Tibial nerve (tissue), 4 donors: ENCODE measurements around the gene NUTM2F. TPM values are rescaled to one million over a fixed set of nuclear protein-coding genes. Genes with fewer than 3 reads are reported as not detected.
"Not testable (repeated sequence)": the region's sequence is repeated elsewhere in the genome, so short reads cannot be mapped to it uniquely, and the experiment has no call there.

ENCODE experiments used
- DNase-seq, 2 donors: peaks; one replicate each; pipeline ENCODE4 v3.0.0-alpha.2; 2019; ENCODE audit warnings: low spot score in 2 of 2
- H3K27ac ChIP-seq, 4 donors: fragments of 200-600 bp; sonication (generic) in 3 of 4; one replicate each; pipeline ENCODE4 v1.5.1; 2017 to 2019; ENCODE audit warnings: mild to moderate bottlenecking in 1 of 4
- H3K27me3 ChIP-seq, 2 donors: fragments of 200-600 bp; sonication (generic) in 1 of 2; one replicate each; pipeline versions ENCODE4 v1.5.1 to v1.6.0; 2017 to 2019
- H3K36me3 ChIP-seq, 3 donors: fragments of 200-600 bp; sonication (generic); one replicate each; pipeline ENCODE4 v1.5.1; 2018 to 2019
- H3K4me1 ChIP-seq, 4 donors: fragments of 200-600 bp; sonication (generic) in 3 of 4; one replicate each; pipeline ENCODE4 v1.5.1; 2017 to 2019
- H3K4me3 ChIP-seq, 4 donors: fragments of 200-600 bp; sonication (generic) in 3 of 4; one replicate each; pipeline ENCODE4 v1.5.1; 2017 to 2019; ENCODE audit warnings: mild to moderate bottlenecking in 1 of 4, moderate library complexity in 1 of 4
- H3K9me3 ChIP-seq, 4 donors: fragments of 200-600 bp; sonication (generic) in 3 of 4; one replicate each; pipeline ENCODE4 v1.5.1; 2017 to 2019
- EP300 ChIP-seq, 2 donors: sonication (generic); formaldehyde crosslinking; IDR thresholded peaks; one replicate each; pipeline ENCODE4 v1.6.1; 2017; ENCODE audit warnings: antibody characterized with exemption in 2 of 2, mild to moderate bottlenecking in 1 of 2
- POLR2A ChIP-seq, 2 donors: fragments of 450-650 bp; IDR thresholded peaks; one replicate each; pipeline ENCODE4 v1.6.1; 2017; ENCODE audit warnings: antibody characterized with exemption in 2 of 2, mild to moderate bottlenecking in 2 of 2, moderate library complexity in 2 of 2
- WGBS, 2 donors: methylation state at CpG; one replicate each; pipeline ENCODE4 v1.1.5; 2018; 5-methylcytosine and 5-hydroxymethylcytosine counted together
- total RNA-seq, 4 donors: library from RNA; depleted of rRNA; stranded (reverse); fragments of >200 nt; gene quantifications; one replicate each; pipeline ENCODE4 v1.1.0, GENCODE V29; 2016

The NUTM2F gene
- under 1 TPM in 1 of 4 donors, not detected in 3; 0.21 TPM for total RNA-seq

- H3K4me3 ChIP-seq, H3K27ac ChIP-seq, H3K36me3 ChIP-seq, H3K27me3 ChIP-seq, H3K4me1 ChIP-seq, H3K9me3 ChIP-seq, DNase-seq: not testable (repeated sequence)
- 72 to 94% methylated on average over 2 of the region's 5 CpGs for WGBS, 2 donors
Observed at GRCh38 chr9:94328544-94328943, at the start of gene NUTM2F. Gene NUTM2F (minus strand): TSS chr9:94328644. CDS start chr9:94328623, 21 bp downstream.

- H3K9me3 ChIP-seq, DNase-seq, H3K4me1 ChIP-seq, H3K27me3 ChIP-seq, H3K36me3 ChIP-seq: not testable (repeated sequence)
- Histone ChIP-seq H3K4me3 (peak overlapping the region; percentile 28 to 64 (median 44)), H3K27ac (peak overlapping the region in 3 of 4 donors; percentile 66 to 73 (median 68))
- 0 to 2% methylated on average over 7 to 17 of the region's 19 CpGs for WGBS, 2 donors
Observed at GRCh38 chr9:94375197-94375596, 46.8 kb upstream of the NUTM2F start.

GRCh38 chr9:94374176-94375056 is 46.0 kb upstream of the NUTM2F start:
- Histone ChIP-seq H3K27ac (peak overlapping the region in 3 of 4 donors; percentile 68 to 84 (median 73)), H3K4me3 (peak overlapping the region; percentile 28 to 64 (median 49))
- H3K9me3 ChIP-seq, H3K4me1 ChIP-seq, H3K27me3 ChIP-seq, H3K36me3 ChIP-seq: not testable (repeated sequence)
- DNase-seq = peak; percentile 78 to 82
- peak; percentile 15 to 64 for TF ChIP-seq EP300 (IDR thresholded peaks at IDR 0.05)
- TF ChIP-seq POLR2A (IDR thresholded peaks at IDR 0.05) = peak in 1 of 2 donors; percentile 69
- 0 to 1% methylated on average over 34 to 54 of the region's 106 CpGs for WGBS, 2 donors

- Histone ChIP-seq H3K4me3 (peak overlapping the region; percentile 28 to 64 (median 49)), H3K27ac (peak overlapping the region in 3 of 4 donors; percentile 59 to 84 (median 73))
- H3K9me3 ChIP-seq, H3K36me3 ChIP-seq, H3K27me3 ChIP-seq, H3K4me1 ChIP-seq, DNase-seq: not testable (repeated sequence)
- WGBS, 2 donors = 41 to 44% methylated on average over 7 of the region's 11 CpGs
Observed at GRCh38 chr9:94373779-94374175, 45.3 kb upstream of the NUTM2F start.

GRCh38 chr9:94370266-94370665 is 41.8 kb upstream of the NUTM2F start:
- H3K36me3 ChIP-seq, H3K27ac ChIP-seq, H3K9me3 ChIP-seq, H3K4me3 ChIP-seq, H3K27me3 ChIP-seq, H3K4me1 ChIP-seq, DNase-seq: not testable (repeated sequence)
- 78 to 84% methylated on average over 3 of the region's 3 CpGs for WGBS, 2 donors

- not testable (repeated sequence) for H3K4me1 ChIP-seq, H3K36me3 ChIP-seq, DNase-seq, H3K4me3 ChIP-seq, H3K27ac ChIP-seq, H3K27me3 ChIP-seq, H3K9me3 ChIP-seq
- 45% methylated on average over 1 of the region's 2 CpGs; no CpG with 5 or more reads in 1 of the 2 donors for WGBS, 2 donors
Observed at GRCh38 chr9:94364093-94364614, 35.7 kb upstream of the NUTM2F start.

GRCh38 chr9:94357158-94357557 is 28.7 kb upstream of the NUTM2F start:
- WGBS, 2 donors = no CpG with 5 or more reads among the region's 1 CpG
- not testable (repeated sequence) for H3K4me3 ChIP-seq, H3K27me3 ChIP-seq, DNase-seq, H3K9me3 ChIP-seq, H3K27ac ChIP-seq, H3K4me1 ChIP-seq, H3K36me3 ChIP-seq

- not testable (repeated sequence) for H3K4me3 ChIP-seq, H3K4me1 ChIP-seq, DNase-seq, H3K27me3 ChIP-seq, H3K36me3 ChIP-seq, H3K27ac ChIP-seq, H3K9me3 ChIP-seq
- 60 to 100% methylated on average over 1 of the region's 4 CpGs for WGBS, 2 donors
Observed at GRCh38 chr9:94351901-94352723, 23.7 kb upstream of the NUTM2F start.

GRCh38 chr9:94348754-94349153 is 20.3 kb upstream of the NUTM2F start:
- not testable (repeated sequence) for DNase-seq, H3K4me1 ChIP-seq, H3K36me3 ChIP-seq, H3K27me3 ChIP-seq, H3K4me3 ChIP-seq, H3K27ac ChIP-seq, H3K9me3 ChIP-seq
- no CpG with 5 or more reads among the region's 3 CpGs for WGBS, 2 donors

- H3K9me3 ChIP-seq, H3K4me1 ChIP-seq, H3K27ac ChIP-seq, DNase-seq, H3K4me3 ChIP-seq, H3K27me3 ChIP-seq, H3K36me3 ChIP-seq: not testable (repeated sequence)
- WGBS, 2 donors = 92 to 93% methylated on average over 13 to 16 of the region's 16 CpGs
Observed at GRCh38 chr9:94347451-94347850, 19.0 kb upstream of the NUTM2F start.

- WGBS, 2 donors = 81% methylated on average over 2 of the region's 2 CpGs; no CpG with 5 or more reads in 1 of the 2 donors
- not testable (repeated sequence) for H3K27me3 ChIP-seq, H3K4me1 ChIP-seq
Observed at GRCh38 chr9:94341703-94342102, 13.3 kb upstream of the NUTM2F start.

GRCh38 chr9:94340750-94341149 is 12.3 kb upstream of the NUTM2F start:
- DNase-seq, H3K9me3 ChIP-seq, H3K4me1 ChIP-seq, H3K27me3 ChIP-seq, H3K36me3 ChIP-seq, H3K4me3 ChIP-seq, H3K27ac ChIP-seq: not testable (repeated sequence)
- 95 to 97% methylated on average over 5 of the region's 6 CpGs for WGBS, 2 donors

More at GRCh38 chr9:94341703-94342102, 13.3 kb upstream of the NUTM2F start:
- DNase-seq, H3K4me3 ChIP-seq, H3K36me3 ChIP-seq, H3K27ac ChIP-seq, H3K9me3 ChIP-seq: not testable (repeated sequence)

- H3K4me1 ChIP-seq, DNase-seq, H3K27me3 ChIP-seq, H3K4me3 ChIP-seq, H3K27ac ChIP-seq, H3K36me3 ChIP-seq, H3K9me3 ChIP-seq: not testable (repeated sequence)
- 92 to 99% methylated on average over 6 of the region's 6 CpGs for WGBS, 2 donors
Observed at GRCh38 chr9:94339657-94340056, 11.2 kb upstream of the NUTM2F start.
